ENCODE results near the gene ACOX2. TPM values are rescaled to one million over a fixed set of nuclear protein-coding genes. Genes with fewer than 3 reads are reported as not detected.

The ACOX2 gene
- total RNA-seq, 1 experiment from 2014 or later = 14.4 TPM

GRCh38 chr3:58559586-58559985 lies 22.6 kb upstream of the ACOX2 start:
- no peak for TF ChIP-seq CTCF (IDR thresholded peaks at IDR 0.05; ENCODE audit: unreplicated experiment)
- Mint-ChIP-seq H3K27ac (ENCODE audit: low read depth, unreplicated experiment) (no peak overlapping the region), H3K4me1 (ENCODE audit: insufficient read depth, unreplicated experiment) (peaks cover 14% of the 10 kb centered on the region), H3K9me3 (ENCODE audit: unreplicated experiment) (no peaks in the 10 kb centered on the region), H3K4me3 (ENCODE audit: unreplicated experiment) (no peak overlapping the region), H3K27me3 (ENCODE audit: insufficient read depth, unreplicated experiment) (peaks cover 12% of the 10 kb centered on the region), H3K36me3 (ENCODE audit: insufficient read depth, unreplicated experiment) (no peaks in the 10 kb centered on the region)
- intact Hi-C loops (cut with micrococcal nuclease) = no loop called here
- no peak for DNase-seq (ENCODE audit: unreplicated experiment)
- no TSS peak for BruUV-seq (replicated peaks)
- POLR2A ChIA-PET = no interaction called here
- CTCF ChIA-PET = interaction anchor here (0.8 to 4.5 kb wide), 3 partner anchors 8 to 70 kb away, joined by 5 to 60 read pairs (median 23); no protein-coding TSS in a partner anchor

- H3K27ac Mint-ChIP-seq (ENCODE audit: low read depth, unreplicated experiment) = no peak overlapping the region
- TF ChIP-seq CTCF (IDR thresholded peaks at IDR 0.05; ENCODE audit: unreplicated experiment) = no peak
- POLR2A ChIA-PET = interaction anchor here (1.1 kb wide), 1 partner anchor 19 kb away, joined by 3 read pairs; no protein-coding TSS in a partner anchor
- no peaks in the 10 kb centered on the region for H3K36me3 Mint-ChIP-seq (ENCODE audit: insufficient read depth, unreplicated experiment)
- no peak overlapping the region for H3K4me3 Mint-ChIP-seq (ENCODE audit: unreplicated experiment)
- no peaks in the 10 kb centered on the region for H3K9me3 Mint-ChIP-seq (ENCODE audit: unreplicated experiment)
- H3K27me3 Mint-ChIP-seq (ENCODE audit: insufficient read depth, unreplicated experiment) = peaks cover 12% of the 10 kb centered on the region
- intact Hi-C loops (cut with micrococcal nuclease) = no loop called here
- BruUV-seq (replicated peaks) = no TSS peak
- DNase-seq (ENCODE audit: unreplicated experiment) = no peak
- no peaks in the 10 kb centered on the region for H3K4me1 Mint-ChIP-seq (ENCODE audit: insufficient read depth, unreplicated experiment)
- CTCF ChIA-PET = interaction anchor here (0.6 to 4.5 kb wide), 6 partner anchors 10 to 1781 kb away, joined by 3 to 60 read pairs (median 6); no protein-coding TSS in a partner anchor
These were observed 20.5 kb upstream of the ACOX2 start for GRCh38 chr3:58557491-58557890.

- DNase-seq (ENCODE audit: unreplicated experiment) = no peak
- POLR2A ChIA-PET = interaction anchor here (1.1 kb wide), 1 partner anchor 19 kb away, joined by 3 read pairs; no protein-coding TSS in a partner anchor
- H3K4me3 Mint-ChIP-seq (ENCODE audit: unreplicated experiment) = no peak overlapping the region
- H3K27ac Mint-ChIP-seq (ENCODE audit: low read depth, unreplicated experiment) = no peak overlapping the region
- BruUV-seq (replicated peaks) = no TSS peak
- H3K27me3 Mint-ChIP-seq (ENCODE audit: insufficient read depth, unreplicated experiment) = peaks cover 12% of the 10 kb centered on the region
- CTCF ChIA-PET = interaction anchor here (0.6 to 4.5 kb wide), 6 partner anchors 11 to 1781 kb away, joined by 3 to 60 read pairs (median 4); no protein-coding TSS in a partner anchor
- no peaks in the 10 kb centered on the region for H3K4me1 Mint-ChIP-seq (ENCODE audit: insufficient read depth, unreplicated experiment)
- no peaks in the 10 kb centered on the region for H3K9me3 Mint-ChIP-seq (ENCODE audit: unreplicated experiment)
- H3K36me3 Mint-ChIP-seq (ENCODE audit: insufficient read depth, unreplicated experiment) = no peaks in the 10 kb centered on the region
- intact Hi-C loops (cut with micrococcal nuclease) = no loop called here
- no peak for TF ChIP-seq CTCF (IDR thresholded peaks at IDR 0.05; ENCODE audit: unreplicated experiment)
These were observed 19.8 kb upstream of the ACOX2 start for GRCh38 chr3:58556761-58557221.

GRCh38 chr3:58556001-58556400 lies 19.0 kb upstream of the ACOX2 start:
- peaks cover 12% of the 10 kb centered on the region for H3K27me3 Mint-ChIP-seq (ENCODE audit: insufficient read depth, unreplicated experiment)
- DNase-seq (ENCODE audit: unreplicated experiment) = no peak
- no peak overlapping the region for H3K4me3 Mint-ChIP-seq (ENCODE audit: unreplicated experiment)
- no TSS peak for BruUV-seq (replicated peaks)
- H3K36me3 Mint-ChIP-seq (ENCODE audit: insufficient read depth, unreplicated experiment) = no peaks in the 10 kb centered on the region
- CTCF ChIA-PET = interaction anchor here (0.8 to 4.5 kb wide), 4 partner anchors 8 to 73 kb away, joined by 3 to 60 read pairs (median 6); no protein-coding TSS in a partner anchor
- H3K27ac Mint-ChIP-seq (ENCODE audit: low read depth, unreplicated experiment) = no peak overlapping the region
- TF ChIP-seq CTCF (IDR thresholded peaks at IDR 0.05; ENCODE audit: unreplicated experiment) = no peak
- POLR2A ChIA-PET = no interaction called here
- intact Hi-C loops (cut with micrococcal nuclease) = no loop called here
- no peaks in the 10 kb centered on the region for H3K4me1 Mint-ChIP-seq (ENCODE audit: insufficient read depth, unreplicated experiment)
- H3K9me3 Mint-ChIP-seq (ENCODE audit: unreplicated experiment) = no peaks in the 10 kb centered on the region

Data from MCF 10A (cell line).